Parietal lobe (tissue), 2 donors: ENCODE measurements around the gene KCTD2. TPM values are rescaled to one million over a fixed set of nuclear protein-coding genes. Genes with fewer than 3 reads are reported as not detected.

Experiments
- small RNA-seq: library from RNA; depleted of rRNA; stranded (forward); fragments of <200 nt; gene quantifications from one replicate; pipeline ENCODE3, GENCODE V24; 2014; ENCODE audit warnings: low replicate concordance
- total RNA-seq: library from RNA; depleted of rRNA; stranded (reverse); fragments of >200 nt; gene quantifications from one replicate; pipeline ENCODE4 v1.2.3, GENCODE V29; 2014

KCTD2 gene, protein sequence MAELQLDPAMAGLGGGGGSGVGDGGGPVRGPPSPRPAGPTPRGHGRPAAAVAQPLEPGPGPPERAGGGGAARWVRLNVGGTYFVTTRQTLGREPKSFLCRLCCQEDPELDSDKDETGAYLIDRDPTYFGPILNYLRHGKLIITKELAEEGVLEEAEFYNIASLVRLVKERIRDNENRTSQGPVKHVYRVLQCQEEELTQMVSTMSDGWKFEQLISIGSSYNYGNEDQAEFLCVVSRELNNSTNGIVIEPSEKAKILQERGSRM
- 34.1 TPM for total RNA-seq

DNA sequence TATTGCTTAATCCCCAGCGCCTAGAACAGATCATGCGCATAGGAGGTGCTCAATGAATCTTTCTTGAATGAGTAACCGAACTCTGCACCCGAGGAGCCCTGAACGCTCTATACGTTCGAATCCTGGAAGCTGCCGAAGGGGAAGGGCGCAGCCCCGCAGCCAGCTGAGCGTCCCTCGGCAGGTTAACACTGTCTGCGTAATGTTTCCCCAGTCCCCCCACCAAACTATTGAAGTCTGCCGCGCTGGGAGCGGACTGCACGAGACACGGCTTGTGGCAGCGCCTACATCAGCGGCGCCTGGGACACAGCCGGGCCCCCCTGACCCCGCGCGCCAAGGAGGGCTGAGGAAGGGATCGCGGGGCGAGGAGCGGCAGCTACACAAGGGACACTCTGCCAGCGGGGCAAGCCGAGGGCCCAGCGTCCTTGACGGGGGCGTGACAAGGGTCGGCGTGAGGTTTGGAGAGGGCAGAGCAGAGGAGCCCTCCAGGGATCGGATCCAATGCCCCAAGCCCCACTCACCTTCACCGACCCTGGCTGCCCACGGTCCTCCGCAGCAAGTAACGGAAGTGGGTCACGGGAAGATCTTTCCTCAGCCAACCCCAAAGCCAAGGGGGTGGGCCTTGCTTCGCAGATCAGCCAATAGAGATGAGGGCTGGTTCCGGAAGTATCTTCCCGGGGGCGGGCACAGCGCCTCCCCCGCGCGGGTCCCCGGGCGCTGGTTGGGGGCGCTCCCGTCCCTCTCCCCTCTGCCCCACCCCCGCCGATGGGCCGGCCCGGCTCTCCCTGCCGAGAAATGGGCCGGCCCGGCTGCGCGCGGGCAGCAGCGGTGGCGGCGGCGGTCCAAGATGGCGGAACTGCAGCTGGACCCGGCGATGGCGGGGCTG, at the start of gene KCTD2, which contains the start of gene ATP5PD:
Gene KCTD2 (plus strand): TSS at position 819 of the 883 bp plus-strand sequence. CDS start 26 bp downstream, at position 845.
Gene ATP5PD (minus strand): TSS at position 563 of the 883 bp plus-strand sequence. CDS start 4,319 bp downstream, outside the sequence.

DNA sequence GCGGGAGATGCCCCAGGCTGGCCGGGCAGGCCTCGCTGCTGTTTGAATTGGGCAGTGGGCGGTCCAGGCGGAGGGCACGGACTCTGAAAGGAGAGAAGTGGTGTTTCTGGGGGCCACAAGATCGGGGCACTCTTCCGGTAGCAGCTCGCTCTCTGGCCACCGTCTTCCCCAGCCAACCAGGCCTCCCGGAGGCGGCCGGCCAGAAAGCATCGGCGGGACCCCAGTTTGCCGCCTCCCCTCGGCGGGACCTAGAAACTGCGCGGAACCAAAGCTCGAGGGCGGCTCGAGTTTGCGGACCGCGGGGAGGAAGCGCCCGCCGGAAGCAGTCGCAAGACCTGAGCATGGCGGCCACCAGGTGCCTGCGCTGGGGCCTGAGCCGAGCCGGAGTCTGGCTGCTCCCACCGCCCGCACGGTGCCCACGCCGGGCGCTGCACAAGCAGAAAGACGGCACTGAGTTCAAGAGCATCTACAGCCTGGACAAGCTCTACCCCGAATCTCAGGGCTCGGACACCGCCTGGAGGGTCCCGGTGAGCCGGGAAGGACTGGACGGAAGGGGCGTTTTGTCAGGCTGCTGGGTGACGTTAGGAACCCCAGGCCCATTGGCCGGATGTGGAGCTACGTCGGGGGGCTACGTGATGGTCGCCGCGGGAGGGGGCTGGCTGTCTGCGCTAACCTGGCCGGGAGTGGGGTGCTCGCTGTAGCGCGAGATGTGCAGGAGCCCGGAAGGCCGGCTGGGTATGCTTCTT, 34.5 kb upstream of the KCTD2 start, which contains the start of gene MRPL58:
Gene MRPL58 (plus strand): TSS at position 325 of the 746 bp plus-strand sequence. CDS start 17 bp downstream, at position 342.

DNA sequence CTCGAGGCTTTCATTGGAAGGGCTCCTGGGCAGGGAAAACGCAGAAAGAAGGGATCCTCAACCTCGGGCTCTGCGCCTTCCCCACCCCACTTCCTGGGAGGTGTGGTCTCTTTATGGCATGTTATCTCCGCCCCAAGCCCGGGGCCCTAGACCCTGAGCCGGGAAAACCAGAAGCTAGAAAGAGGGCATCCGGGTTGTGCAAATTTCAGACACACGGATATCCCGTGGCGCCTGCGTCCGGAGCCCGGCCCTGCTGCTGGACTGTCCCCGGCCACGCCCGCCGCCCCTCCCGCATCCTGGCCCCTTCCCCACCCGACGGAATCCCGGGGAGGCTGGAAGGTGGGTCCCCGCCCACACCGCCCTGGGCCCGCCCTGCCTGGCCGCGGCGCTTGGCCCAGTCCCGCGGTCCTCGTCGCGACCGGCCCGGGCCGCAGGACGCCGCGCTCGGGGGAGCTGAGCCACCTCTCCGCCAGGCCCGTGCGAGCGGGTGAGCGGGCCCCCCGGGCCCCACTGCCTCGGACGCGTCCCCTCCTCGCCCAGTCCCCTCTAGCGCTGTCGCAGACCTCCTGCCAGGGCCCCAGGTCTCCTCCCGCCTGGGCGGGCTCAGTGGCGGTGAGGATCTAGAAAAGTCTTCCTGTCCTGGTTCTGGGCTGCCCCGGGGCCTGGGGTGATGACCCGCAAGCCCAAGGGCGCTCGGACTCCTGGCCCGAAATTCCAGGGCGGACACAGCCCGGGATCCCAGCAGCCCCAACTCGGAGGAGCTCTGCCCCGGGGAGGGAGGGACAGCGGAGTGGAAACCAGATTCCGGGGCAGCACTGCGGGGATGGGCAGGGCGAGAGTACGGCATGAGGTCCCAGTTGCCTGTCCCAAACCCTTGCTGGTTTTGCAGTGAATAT, 40.8 kb downstream of the KCTD2 start, which contains the start of gene SLC16A5:
Gene SLC16A5 (plus strand): TSS at position 397 of the 896 bp plus-strand sequence. CDS start 5,683 bp downstream, outside the sequence.

DNA sequence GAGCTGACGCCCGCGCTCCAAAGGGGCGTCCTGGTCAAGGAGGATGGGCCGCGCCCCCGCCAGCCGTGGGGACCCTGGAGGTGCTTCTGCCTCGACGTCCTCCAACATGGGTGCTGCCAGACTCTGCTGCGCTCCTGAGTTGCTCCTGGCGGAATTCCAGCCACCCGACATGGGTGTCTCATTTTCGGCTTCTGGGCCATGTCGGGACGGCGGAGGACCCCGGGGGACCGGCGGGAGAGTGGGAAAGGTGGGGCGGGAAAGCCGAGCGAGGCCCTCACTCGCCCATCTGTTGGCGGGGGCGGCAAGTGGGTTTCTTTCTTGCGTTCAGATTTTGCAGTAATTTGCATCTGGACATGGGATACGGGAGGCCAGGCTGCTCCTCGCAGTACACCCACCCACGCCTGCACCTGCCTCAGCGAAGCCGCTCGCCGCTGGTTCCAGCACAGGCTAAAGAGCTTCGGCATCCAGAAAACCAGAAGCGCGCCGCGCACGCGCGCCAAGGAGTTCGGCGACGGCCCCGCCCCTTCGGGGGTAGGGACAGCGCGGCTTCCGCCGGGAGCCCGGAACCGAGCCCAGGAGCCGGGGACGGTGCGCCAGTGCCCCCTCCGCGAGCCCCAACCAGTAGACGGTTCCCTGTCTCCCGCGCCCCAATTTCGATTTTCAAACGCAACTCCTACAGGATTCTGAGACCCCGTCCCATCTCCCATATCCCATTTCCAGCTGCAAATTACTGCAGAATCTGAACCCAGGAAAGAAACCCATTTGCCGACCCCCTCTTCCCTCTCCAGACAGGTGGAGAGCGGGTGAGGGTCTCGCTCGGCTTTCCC, 62.6 kb downstream of the KCTD2 start, which contains the start of gene ARMC7:
Gene ARMC7 (plus strand): TSS at position 563 of the 827 bp plus-strand sequence. CDS start 320 bp downstream, outside the sequence.

Small RNA genes lying within 50 kb of the gene (small RNA-seq; reads per million reads assigned to genes)
- gene AC111186.1 (not detected), gene RF00019 (not detected), gene RN7SL573P (not detected), gene RNU6-362P (not detected)

Other genes starting within 250 kb of the KCTD2 start
- 0.94 TPM for gene GRIN2C, start 187.3 kb upstream of the KCTD2 start, total RNA-seq
- 4.1 TPM for gene FDXR, start 174.2 kb upstream of the KCTD2 start, total RNA-seq
- gene FADS6, start 153.6 kb upstream of the KCTD2 start, total RNA-seq = not detected
- gene USH1G, start 124.0 kb upstream of the KCTD2 start, total RNA-seq = not detected
- gene OTOP2, start 123.0 kb upstream of the KCTD2 start, total RNA-seq = not detected
- not detected for gene OTOP3, start 111.3 kb upstream of the KCTD2 start, total RNA-seq
- gene HID1, start 74.5 kb upstream of the KCTD2 start, total RNA-seq = 30.4 TPM
- gene CDR2L, start 59.6 kb upstream of the KCTD2 start, total RNA-seq = 8.8 TPM
- 11.3 TPM for gene MRPL58, start 34.6 kb upstream of the KCTD2 start, total RNA-seq
- gene ATP5PD, start 256 bp upstream of the KCTD2 start, total RNA-seq = 92.0 TPM
- gene SLC16A5, start 40.7 kb downstream of the KCTD2 start, total RNA-seq = 1.3 TPM
- gene ARMC7, start 62.7 kb downstream of the KCTD2 start, total RNA-seq = 4.7 TPM
- gene NT5C, start 84.5 kb downstream of the KCTD2 start, total RNA-seq = 23.2 TPM
- 451 TPM for gene JPT1, start 107.3 kb downstream of the KCTD2 start, total RNA-seq
- gene SUMO2, start 135.7 kb downstream of the KCTD2 start, total RNA-seq = 135 TPM
- gene NUP85, start 158.5 kb downstream of the KCTD2 start, total RNA-seq = 38.8 TPM
- 16.3 TPM for gene GGA3, start 214.4 kb downstream of the KCTD2 start, total RNA-seq
- 29.4 TPM for gene MRPS7, start 214.7 kb downstream of the KCTD2 start, total RNA-seq
- gene MIF4GD, start 224.0 kb downstream of the KCTD2 start, total RNA-seq = 6.9 TPM
- gene SLC25A19, start 242.2 kb downstream of the KCTD2 start, total RNA-seq = 11.9 TPM